Measurements from ENCODE around the gene DDX1.

DDX1 gene

GRCh38 chr2:15603044-15603765, 11.5 kb downstream of the DDX1 start:
- TF ChIP-seq TEAD4 (IDR thresholded peaks at IDR 0.05) (no peak), MAX (IDR thresholded peaks at IDR 0.05) (no peak), TAF1 (IDR thresholded peaks at IDR 0.05; ENCODE audit: low read depth) (no peak), RAD21 (IDR thresholded peaks at IDR 0.05; ENCODE audit: low read depth) (no peak), ZBTB7A (IDR thresholded peaks at IDR 0.05; ENCODE audit: low read depth) (no peak), TCF12 (IDR thresholded peaks at IDR 0.05; ENCODE audit: low read depth) (no peak), FOXM1 (IDR thresholded peaks at IDR 0.05; ENCODE audit: borderline replicate concordance, low read depth) (no peak), REST (IDR thresholded peaks at IDR 0.05; ENCODE audit: low read depth) (no peak), EGR1 (IDR thresholded peaks at IDR 0.05) (no peak), EP300 (IDR thresholded peaks at IDR 0.05; ENCODE audit: borderline replicate concordance) (no peak), YY1 (IDR thresholded peaks at IDR 0.05; ENCODE audit: low read depth) (no peak), CEBPB (IDR thresholded peaks at IDR 0.05) (no peak), CREB1 (IDR thresholded peaks at IDR 0.05; ENCODE audit: low read depth) (no peak), USF1 (IDR thresholded peaks at IDR 0.05) (no peak), NFIC (IDR thresholded peaks at IDR 0.05) (no peak)

GRCh38 chr2:15603948-15604347, 12.3 kb downstream of the DDX1 start:
- no peak for TF ChIP-seq USF1 (IDR thresholded peaks at IDR 0.05)
- TF ChIP-seq MAX (IDR thresholded peaks at IDR 0.05) = no peak
- no peak for TF ChIP-seq ZBTB7A (IDR thresholded peaks at IDR 0.05; ENCODE audit: low read depth)
- TF ChIP-seq REST (IDR thresholded peaks at IDR 0.05; ENCODE audit: low read depth) = no peak
- TF ChIP-seq NFIC (IDR thresholded peaks at IDR 0.05) = no peak
- no peak for TF ChIP-seq EP300 (IDR thresholded peaks at IDR 0.05; ENCODE audit: borderline replicate concordance)

- TF ChIP-seq TCF12 (IDR thresholded peaks at IDR 0.05; ENCODE audit: low read depth) (no peak), EP300 (IDR thresholded peaks at IDR 0.05; ENCODE audit: borderline replicate concordance) (no peak), YY1 (IDR thresholded peaks at IDR 0.05; ENCODE audit: low read depth) (no peak), ZBTB7A (IDR thresholded peaks at IDR 0.05; ENCODE audit: low read depth) (no peak), TAF1 (IDR thresholded peaks at IDR 0.05; ENCODE audit: low read depth) (no peak), TEAD4 (IDR thresholded peaks at IDR 0.05) (no peak), REST (IDR thresholded peaks at IDR 0.05; ENCODE audit: low read depth) (no peak), CEBPB (IDR thresholded peaks at IDR 0.05) (no peak), FOXM1 (IDR thresholded peaks at IDR 0.05; ENCODE audit: borderline replicate concordance, low read depth) (no peak)
Observed at GRCh38 chr2:15605721-15606120, 14.1 kb downstream of the DDX1 start.

- TF ChIP-seq USF1 (IDR thresholded peaks at IDR 0.05) = no peak
- no peak for TF ChIP-seq CREB1 (IDR thresholded peaks at IDR 0.05; ENCODE audit: low read depth)
- TF ChIP-seq TCF12 (IDR thresholded peaks at IDR 0.05; ENCODE audit: low read depth) = no peak
- no peak for TF ChIP-seq ZBTB7A (IDR thresholded peaks at IDR 0.05; ENCODE audit: low read depth)
- TF ChIP-seq REST (IDR thresholded peaks at IDR 0.05; ENCODE audit: low read depth) = no peak
- TF ChIP-seq YY1 (IDR thresholded peaks at IDR 0.05; ENCODE audit: low read depth) = no peak
- no peak for TF ChIP-seq NFIC (IDR thresholded peaks at IDR 0.05)
- no peak for TF ChIP-seq CEBPB (IDR thresholded peaks at IDR 0.05)
- TF ChIP-seq EGR1 (IDR thresholded peaks at IDR 0.05) = no peak
- no peak for TF ChIP-seq FOXM1 (IDR thresholded peaks at IDR 0.05; ENCODE audit: borderline replicate concordance, low read depth)
- TF ChIP-seq TAF1 (IDR thresholded peaks at IDR 0.05; ENCODE audit: low read depth) = no peak
- TF ChIP-seq EP300 (IDR thresholded peaks at IDR 0.05; ENCODE audit: borderline replicate concordance) = no peak
- no peak for TF ChIP-seq MAX (IDR thresholded peaks at IDR 0.05)
- no peak for TF ChIP-seq RAD21 (IDR thresholded peaks at IDR 0.05; ENCODE audit: low read depth)
- no peak for TF ChIP-seq TEAD4 (IDR thresholded peaks at IDR 0.05)
Observed at GRCh38 chr2:15606481-15607441, 15.1 kb downstream of the DDX1 start.

Data from Ishikawa (cell line).